ENCODE measurements around the gene BRINP2.

BRINP2 gene

DNA sequence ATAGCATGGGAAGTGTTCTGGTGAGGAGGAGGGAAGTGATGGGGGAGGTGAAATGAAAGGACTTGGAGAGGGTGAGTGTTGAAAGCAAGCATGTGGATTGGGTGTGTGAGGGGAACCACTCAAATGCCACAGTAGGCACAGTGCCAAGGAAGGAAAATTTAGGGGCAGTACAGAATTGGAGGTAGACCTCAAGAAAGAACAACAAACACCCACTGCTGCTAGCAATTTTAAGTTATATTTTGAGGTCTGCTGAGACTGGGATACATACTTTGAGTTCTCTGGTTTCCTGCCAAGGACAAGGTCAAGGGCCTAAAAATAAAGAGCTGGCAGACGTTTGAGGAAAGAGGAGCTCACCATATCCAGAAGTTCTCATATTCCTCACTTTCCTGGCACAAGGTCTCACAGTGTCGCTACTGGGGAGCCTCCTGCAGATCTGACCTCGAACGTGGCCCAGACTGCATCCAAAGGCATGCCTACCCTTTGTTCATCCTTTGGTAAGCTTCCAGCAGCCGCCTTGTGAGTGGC is 104.0 kb downstream of the BRINP2 start:
- no peak for DNase-seq (ENCODE audit: low spot score)

DNA sequence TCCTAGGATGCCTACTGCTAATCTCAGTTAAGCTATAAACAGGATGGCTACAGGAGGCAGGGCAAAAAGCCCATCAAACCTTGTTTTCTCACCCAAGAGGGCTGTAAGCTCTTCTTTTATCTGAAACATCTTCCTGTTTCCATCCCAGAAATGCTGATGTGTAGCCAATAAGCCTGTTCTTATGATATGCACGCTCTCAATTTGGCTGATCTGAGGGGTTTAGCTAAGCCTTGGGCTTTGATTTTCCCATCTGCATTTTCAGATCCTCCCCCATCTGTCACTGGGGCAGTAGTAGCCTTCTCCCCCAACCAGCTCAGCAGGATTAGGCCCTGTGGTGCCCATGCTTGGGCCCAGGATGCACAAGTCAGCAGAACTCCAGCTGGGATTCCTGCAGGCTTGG is 105.0 kb downstream of the BRINP2 start:
- DNase-seq (ENCODE audit: low spot score), result no peak

DNA sequence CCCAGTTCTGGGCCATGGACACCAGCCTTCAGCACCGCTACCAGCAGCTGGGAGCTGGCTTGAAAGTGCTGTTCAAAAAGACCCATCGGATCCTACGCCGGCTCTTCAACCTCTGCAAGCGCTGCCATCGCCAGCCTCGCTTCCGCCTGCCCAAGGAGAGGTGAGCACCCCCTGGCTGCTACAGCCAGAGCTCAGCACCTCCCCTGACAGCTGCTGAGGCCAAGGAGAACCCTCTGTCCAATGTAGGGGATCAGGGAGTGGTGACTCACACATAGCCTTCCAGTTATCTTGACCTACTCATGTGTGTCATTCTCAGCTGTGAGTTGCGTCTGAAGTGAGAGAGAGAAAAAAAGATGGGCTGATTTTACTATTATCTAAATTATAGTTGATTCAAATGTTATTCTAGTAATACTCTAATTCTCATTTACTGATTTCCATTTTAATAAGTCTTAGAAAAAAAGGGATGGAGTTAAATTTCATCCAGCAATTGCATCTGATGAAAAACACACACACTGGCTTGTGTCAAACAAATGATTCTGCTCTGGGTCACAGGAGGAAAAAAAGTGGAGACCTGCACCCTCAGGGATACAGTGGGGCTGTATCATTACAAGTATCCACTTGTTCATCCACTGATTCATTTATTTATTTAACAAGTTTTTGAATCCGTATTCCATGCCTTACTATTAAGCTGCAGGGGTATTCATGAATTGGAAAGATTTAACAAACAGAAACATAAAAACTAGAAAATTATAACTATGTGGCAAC is 108.0 kb downstream of the BRINP2 start:
- DNase-seq (ENCODE audit: low spot score), result no peak

DNA sequence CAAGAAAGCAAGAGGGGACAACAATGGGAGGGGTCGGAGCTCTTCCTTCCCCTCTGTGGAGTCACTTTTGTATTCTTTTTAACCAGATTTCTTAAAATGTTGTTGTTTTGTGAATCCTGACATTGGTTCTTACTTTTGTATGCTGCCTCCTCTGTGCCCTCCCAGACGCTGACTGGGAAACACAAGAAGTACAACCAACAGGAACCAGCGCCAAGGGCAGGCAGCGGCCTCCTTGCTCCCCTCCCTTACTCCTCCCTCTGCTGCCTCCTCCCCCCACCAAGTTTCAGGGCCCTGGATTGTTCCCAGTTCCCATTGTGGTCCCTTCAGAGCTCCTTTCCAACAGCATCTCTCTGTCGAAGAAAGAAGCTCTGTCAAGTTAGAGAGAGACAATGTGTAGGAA is 111.1 kb downstream of the BRINP2 start:
- peak; percentile 82 for DNase-seq (ENCODE audit: low spot score)

DNA sequence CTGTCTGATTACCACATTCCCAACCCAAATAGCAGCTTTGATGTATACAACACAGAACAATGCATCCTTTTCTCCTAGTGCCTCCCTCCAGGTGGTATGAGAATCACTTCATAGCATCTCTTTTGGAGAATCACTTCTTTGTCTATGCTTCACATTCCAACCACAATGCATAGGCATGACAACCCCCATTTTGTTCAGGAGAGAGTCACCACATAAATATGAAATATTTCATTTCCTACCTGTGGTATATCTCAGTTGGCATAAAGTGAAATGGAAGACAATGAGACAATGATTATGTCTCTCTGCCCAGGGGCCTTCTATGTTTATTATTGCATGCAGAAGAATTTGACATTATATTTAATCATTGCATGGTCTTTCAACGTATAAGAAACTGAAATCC is 112.2 kb downstream of the BRINP2 start:
- DNase-seq (ENCODE audit: low spot score), result no peak

DNA sequence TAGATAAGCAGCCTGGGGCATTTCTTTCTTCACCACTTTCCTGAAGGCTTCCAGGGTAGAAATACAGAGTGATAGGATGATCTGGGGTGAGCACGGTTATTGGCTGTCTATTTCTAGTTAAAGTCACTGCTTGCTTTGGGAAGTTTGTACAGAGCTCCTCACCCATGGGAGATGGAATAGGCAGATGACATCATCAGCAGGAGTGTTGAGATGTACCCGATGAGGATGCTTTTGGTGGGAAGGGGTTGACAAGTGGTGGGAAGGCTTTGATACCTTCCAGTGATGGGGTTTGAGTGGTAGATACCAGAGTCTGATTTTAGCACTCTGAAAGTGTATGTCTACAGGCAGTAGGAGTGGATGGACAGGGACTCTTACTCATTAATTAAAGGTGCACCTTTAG is 112.6 kb downstream of the BRINP2 start:
- DNase-seq (ENCODE audit: low spot score), result no peak

DNA sequence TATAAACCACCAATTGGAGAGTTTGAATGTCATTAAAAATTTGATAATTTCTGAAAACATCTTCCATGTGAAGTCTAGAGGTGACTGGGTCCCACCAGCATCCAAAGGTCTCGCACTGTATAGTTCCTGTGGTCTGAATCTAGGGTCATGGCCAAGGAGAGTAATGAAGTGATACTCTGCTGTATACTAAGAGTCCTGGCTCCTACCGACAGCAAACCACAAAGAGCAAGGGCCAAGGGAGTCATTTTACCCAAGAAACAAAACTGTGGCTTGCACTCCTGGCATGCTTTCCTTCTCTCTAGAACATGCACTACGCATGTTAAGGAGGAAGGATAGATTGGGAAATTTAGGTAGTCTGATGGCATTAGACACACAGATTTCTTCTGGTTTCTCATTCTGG is 115.6 kb downstream of the BRINP2 start:
- no peak for DNase-seq (ENCODE audit: low spot score)

DNA sequence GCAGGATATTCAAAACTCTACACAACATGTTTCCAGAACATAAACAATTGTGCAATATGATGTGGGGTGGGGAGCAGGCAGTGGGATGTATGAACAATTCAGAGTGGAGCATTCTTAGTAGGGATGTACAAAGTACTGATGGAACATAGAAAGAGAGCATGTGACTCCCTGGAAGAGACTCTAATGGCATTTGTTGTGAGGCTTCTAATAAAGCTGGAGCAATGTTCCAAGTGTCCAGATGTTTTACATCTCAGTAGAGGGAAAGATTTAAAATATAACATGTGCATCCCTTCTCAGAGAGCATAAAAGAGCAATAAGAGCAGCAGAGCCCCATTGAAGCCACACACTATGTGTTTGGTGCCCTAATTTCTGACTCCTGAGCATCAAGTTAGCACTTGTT is 116.5 kb downstream of the BRINP2 start:
- DNase-seq (ENCODE audit: low spot score), result no peak

DNA sequence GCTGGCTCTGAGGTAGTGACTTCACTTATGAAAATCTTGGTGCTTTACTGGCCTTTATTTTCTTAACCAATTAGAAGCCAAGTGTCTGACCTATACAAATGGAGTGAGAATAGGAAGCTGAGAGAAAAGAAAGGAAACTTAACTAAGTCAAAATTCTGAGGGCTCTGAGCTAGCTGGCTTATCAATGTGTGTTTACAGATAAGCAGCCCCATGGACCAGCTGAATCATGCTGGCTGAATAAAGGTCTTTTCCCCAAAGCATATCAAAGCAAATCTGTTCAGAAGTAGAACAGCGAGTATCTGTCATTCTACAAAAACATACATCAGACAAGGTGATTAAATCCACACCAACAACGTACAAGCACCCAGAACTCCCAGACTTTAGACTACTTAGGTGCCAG is 117.2 kb downstream of the BRINP2 start:
- DNase-seq (ENCODE audit: low spot score), result no peak

DNA sequence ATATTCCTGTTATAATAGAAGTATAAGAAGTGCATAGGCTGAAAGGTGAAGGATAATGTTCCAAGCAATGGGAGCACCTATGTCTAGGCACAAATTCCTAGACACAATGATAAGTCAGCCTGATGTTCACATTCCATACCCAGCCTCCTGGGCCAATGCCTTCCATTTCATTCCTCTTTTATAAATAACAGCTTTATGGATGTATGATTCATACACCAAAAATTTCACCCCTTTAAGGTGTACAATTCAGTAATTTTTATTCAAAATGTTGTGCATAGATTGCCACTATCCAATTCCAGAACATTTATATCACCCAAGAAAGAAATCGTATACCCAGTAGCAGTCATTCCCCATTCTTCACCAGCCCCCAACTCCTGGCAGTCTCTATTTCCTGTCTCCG is 118.8 kb downstream of the BRINP2 start:
- DNase-seq (ENCODE audit: low spot score), result no peak

DNA sequence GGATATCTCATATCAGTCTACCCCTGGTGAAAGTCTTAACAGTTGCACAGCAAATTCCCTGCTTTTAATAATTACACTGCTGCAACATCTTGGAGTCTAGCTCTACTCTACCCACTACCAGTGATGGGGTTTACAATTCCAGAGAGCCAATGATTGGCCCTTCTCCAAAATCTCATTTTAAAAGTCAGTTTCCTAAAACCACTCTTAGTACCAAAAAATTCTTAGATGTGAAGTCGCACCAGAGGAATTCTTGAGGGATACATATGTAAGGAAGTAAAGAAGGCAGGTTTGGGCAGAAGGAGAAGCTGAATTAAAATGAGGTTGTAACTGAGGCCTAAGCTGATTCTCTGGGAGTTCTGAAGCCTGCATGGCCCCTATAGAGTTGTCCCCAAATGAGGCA is 129.7 kb downstream of the BRINP2 start:
- no peak for DNase-seq (ENCODE audit: low spot score)

DNA sequence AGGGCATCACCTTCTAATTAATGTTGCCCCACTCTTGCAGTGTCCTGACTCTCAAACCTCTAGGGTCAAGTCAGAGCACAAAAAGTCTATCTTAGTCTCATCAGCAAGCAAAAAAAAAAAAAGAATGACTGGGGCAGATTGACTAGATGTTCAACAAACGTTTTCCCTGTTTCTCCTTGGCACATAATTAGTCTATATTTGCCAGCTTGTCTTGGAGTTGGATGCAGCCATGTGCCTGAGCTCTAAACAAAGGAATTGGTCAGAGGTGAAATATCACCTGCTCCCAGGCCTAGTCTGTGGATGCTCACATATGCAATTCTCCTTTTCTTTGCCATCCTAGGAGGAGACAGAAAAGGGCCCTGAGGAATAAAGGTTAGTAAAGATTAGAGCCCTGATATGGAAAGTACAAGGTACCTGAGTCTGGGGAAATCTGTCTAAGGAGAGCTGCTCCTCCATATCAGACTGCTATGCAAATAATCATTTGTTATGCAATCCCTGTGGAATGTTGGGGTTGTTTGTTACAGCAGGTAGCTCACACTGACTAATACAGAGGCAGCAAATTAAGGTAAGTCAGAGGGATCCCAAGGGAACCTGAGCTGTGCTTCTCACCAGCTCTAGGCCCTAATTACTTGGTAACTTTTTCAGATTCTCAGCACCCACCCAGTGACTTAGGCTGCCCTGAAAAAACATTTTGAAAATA is 130.8 kb downstream of the BRINP2 start:
- DNase-seq (ENCODE audit: low spot score), result peak; percentile 43

DNA sequence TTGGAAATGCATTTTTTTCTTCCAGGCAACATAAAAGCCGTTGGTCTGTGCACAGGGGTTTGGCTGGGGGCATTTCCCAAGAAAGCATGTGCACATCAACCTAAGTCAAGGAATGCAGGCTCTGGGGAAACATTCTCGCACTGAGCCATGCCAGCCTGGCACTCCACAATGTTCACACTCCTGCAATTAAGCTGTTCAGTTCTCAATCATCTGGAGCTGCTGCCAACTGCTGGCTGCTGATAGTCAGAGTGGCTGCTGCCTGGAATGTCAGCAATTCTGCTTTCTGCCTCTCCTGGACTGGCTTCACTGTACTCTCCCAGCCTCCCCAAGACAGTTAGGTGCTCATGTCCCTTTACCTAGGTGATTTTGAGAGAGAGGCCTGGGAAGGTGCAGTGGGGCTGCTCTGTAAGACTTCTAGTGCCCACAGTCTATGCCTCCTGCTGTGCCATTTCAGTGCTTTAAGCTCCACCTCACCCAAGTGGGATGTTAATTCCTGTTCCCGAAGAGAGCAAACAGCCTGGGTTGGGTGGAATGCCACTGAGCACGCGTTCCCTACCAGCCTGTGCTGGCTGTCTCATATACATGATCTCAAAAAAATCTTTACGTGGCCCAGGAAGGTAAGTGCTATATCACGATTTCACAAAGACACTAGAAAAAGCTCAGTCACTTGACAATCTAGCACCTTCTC is 131.7 kb downstream of the BRINP2 start:
- peak; percentile 74 for DNase-seq (ENCODE audit: low spot score)

DNA sequence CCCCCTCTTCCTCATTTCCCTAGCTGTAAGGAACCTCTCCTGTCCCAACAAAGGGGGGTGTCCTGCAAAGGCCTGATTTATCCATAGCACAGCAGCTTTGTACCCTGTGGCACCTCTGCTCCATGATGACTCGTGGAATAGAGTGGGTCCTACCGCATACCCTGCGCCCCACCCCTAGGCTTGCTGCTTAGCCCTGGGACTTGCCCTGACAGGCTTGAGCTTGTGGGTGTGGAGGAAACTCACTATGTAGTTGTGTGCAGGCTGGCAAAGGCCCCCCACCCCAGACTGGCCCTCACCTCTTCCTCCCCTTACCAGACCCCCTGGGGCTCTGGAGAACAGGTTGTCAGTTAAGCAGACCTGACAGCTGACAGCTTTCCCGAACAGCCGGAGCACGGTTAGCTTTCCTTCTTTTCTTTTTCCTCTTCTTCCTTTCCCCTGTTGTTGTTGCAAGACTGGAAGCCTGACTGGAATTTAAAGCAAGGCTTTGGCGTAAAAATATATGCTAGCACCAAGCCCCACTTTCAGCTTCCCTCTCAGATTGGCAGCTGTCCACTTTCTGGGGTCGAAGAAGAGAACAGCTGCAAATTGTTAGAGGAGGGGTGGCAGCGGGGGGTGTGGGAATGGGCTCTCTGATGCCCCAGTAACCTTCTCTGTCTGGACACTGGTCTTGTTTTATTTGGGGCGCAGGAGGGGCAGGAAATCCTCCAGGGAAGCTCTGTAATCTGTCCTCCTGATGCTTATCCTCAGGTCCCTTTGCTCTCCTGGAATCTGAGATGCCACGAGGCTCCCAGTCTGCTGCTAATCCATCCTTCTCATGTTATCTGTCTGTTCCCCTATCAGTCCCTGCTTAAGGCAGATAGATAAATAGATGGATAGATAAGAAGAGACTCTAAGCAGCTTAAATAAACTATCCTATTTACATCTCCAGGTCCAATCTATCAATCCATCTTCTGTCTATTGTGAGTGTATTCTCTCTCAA is 134.6 kb downstream of the BRINP2 start:
- DNase-seq (ENCODE audit: low spot score), result peak; percentile 47

DNA sequence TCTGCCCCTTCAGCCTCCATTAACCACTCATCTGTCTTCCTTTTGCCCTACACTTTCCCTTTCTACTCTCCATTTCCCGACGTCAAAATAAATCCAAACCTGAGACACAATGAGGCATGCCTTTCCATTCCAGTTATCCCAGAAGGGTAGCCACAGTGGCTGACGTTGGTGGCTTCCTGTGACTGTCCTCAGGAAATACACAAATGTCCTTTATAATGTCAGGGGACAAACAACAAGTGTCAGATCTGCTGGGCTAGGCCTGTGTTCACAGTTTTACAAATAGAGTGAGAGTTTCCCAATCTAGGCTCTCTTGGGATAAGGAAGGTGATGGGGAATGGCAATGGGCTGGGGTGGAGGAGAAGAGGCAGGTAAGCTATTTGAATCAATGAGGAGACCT is 135.3 kb downstream of the BRINP2 start:
- no peak for DNase-seq (ENCODE audit: low spot score)

DNA sequence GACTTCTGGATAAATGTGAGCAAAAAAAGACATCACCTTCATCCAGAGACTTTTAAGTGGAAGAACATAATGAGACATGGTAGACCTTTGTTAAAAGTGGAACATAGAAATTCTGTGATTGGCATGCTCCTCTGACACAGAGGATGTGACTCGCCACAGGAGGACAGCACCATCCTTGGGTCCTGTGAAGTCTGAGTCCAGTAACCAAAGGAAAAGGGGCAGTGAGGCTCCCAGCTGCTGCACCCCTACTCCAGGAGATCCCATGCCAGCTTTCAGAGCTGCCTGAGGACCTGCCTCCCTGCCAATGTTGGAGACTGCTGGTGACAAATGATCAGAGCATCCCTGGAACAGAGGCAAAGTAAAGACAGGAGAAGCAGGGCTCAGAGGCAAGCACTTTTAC is 136.2 kb downstream of the BRINP2 start:
- peak; percentile 40 for DNase-seq (ENCODE audit: low spot score)

DNA sequence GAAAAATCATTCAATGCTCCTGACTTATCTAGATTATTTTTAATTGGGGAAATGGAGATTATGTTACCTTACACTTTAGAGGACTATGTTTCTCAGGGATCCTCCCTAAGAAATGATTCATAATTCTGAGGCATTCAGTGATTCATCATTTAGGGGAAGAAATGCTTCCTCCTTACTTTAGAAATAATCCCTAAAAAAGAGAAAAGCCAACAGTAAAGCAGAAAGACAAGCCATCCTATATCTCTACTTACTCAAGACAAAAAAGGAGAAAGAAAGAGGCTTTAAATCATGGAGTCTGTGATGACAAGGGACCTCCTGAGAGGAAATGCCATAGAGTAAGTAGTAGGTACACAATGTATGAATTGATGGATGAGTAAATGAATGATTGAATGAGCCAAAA is 137.0 kb downstream of the BRINP2 start:
- DNase-seq (ENCODE audit: low spot score), result no peak

DNA sequence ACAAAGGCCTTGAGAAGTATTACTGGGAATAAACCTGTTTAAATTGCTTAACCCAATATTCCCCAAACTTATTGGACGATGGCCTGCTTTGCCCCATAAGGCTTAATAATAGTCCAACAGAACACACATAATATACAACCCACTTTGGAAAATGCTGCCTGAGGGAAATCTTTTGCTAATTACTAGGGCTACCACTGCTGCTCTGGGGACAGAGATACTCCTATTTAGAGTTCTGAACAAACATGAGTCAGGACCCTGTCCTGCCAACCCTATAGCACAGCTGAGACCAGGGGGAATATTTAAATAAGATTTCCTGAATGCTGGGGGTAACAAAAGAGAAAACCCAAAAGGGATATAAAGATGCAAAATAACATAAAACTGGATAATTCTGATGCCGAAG is 139.1 kb downstream of the BRINP2 start:
- DNase-seq (ENCODE audit: low spot score), result no peak

DNA sequence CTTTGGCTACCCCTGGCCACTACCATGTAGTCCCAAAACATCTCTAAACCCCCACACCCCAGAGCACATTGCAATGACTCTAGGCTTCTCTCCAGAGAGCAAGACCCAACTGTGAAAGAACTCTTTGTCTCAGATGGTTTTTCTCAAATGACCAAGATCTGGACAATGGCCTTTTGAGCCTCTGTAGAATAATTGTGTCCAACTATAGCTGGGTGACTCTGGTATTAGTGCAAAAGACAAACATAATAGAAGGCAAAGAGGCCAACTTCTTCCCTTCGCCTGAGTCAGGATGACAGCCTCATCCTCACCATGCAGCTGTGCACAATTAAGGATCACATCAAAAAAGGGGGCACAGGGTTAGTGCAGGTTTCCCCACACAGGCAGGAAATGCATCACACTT is 139.6 kb downstream of the BRINP2 start:
- peak; percentile 92 for DNase-seq (ENCODE audit: low spot score)

DNA sequence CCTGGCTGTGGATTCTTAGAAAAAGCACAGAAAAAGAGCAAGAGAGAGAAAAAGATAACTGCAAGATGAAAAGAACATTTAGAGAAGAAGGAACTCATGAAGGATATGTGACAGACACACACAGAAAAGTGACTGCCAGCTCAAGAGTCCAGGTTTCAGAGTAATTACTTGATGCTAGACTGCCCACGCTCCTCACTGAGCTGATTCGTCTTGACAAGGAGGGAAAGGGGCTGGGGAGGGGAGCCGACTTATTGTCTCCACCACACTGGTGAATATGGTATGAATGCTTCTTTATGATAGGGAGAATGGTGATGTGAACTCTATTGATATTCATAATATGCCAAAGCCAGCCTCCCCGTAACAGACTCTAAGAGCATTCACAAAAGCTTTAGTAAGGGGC is 140.4 kb downstream of the BRINP2 start:
- peak; percentile 44 for DNase-seq (ENCODE audit: low spot score)

DNA sequence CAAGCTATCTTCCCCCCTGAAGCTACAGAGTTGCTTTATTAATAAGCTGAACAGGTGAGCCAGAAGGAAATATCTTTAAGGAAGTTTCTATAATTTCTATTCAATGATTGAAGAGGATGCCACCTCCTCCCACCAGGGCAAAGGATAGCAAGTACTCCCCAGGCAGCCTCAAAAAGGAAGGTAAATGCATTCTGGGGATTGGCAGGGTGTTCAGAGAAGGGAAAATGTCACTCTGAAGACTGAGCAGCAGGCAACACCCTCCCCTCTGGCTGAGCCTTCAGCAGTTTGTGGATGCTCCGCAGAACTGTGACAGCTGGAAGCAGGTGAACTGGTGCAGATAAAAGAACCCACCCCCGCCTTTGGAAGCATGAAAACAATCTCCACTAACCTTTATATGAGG is 140.8 kb downstream of the BRINP2 start:
- no peak for DNase-seq (ENCODE audit: low spot score)

DNA sequence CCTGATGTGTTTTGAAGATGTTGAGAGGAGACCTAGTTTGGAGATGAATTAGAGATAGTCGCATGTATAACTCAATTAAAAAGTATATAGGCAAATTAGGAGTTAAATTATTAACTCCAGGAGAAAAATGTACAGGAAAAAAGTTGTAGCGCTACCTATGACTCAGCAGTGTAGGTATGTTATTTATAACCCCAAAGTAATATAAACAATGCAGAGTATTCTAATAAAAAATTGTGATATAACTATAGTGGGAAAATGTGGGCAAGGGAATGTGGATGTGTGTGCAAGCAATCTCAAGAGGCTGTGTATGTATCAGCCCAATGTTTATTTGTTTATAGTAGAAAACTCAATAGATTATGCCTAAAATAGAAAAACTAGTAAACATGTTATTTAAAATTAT is 144.5 kb downstream of the BRINP2 start:
- DNase-seq (ENCODE audit: low spot score), result no peak
